GM23248 (cell line): Measurements from ENCODE around the gene BASP1. TPM values are rescaled to one million over a fixed set of nuclear protein-coding genes. Genes with fewer than 3 reads are reported as not detected.
"Not testable (repeated sequence)": the region's sequence is repeated elsewhere in the genome, so short reads cannot be mapped to it uniquely, and the experiment has no call there.

Source experiments
- DNase-seq: peaks from one replicate; pipeline ENCODE4 v3.0.0-alpha.2; 2015
- H2AFZ ChIP-seq: fragments of 200-600 bp; sonication (generic); 2 replicates; pipeline ENCODE4 v1.6.1; 2016; ENCODE audit warnings: antibody characterized with exemption
- H3F3A ChIP-seq: fragments of 200-600 bp; sonication (generic); 2 replicates; pipeline ENCODE4 v1.6.1; 2016; ENCODE audit warnings: mild to moderate bottlenecking, antibody characterized with exemption, mixed run types; ENCODE audit not compliant: insufficient read depth
- H3K27ac ChIP-seq: fragments of 200-600 bp; sonication (generic); 2 replicates; pipeline ENCODE4 v1.5.1; 2016; ENCODE audit warnings: mild to moderate bottlenecking
- H3K27me3 ChIP-seq: fragments of 200-600 bp; sonication (generic); replicated peaks from 2 replicates; pipeline ENCODE4 v1.6.1; 2016; ENCODE audit warnings: mild to moderate bottlenecking; ENCODE audit not compliant: insufficient read depth
- H3K36me3 ChIP-seq: fragments of 200-600 bp; sonication (generic); 2 replicates; pipeline ENCODE4 v1.6.1; 2016; ENCODE audit warnings: low read depth, mild to moderate bottlenecking
- H3K4me1 ChIP-seq: fragments of 200-600 bp; sonication (generic); 2 replicates; pipeline ENCODE4 v1.6.1; 2016; ENCODE audit warnings: mild to moderate bottlenecking; ENCODE audit not compliant: insufficient read depth
- H3K4me2 ChIP-seq: fragments of 200-600 bp; sonication (generic); one replicate; pipeline ENCODE4 v1.6.1; 2016; ENCODE audit warnings: mild to moderate bottlenecking; ENCODE audit not compliant: unreplicated experiment
- H3K4me3 ChIP-seq: fragments of 200-600 bp; sonication (generic); 2 replicates; pipeline ENCODE4 v1.5.1; 2016; ENCODE audit warnings: mild to moderate bottlenecking
- H3K79me2 ChIP-seq: fragments of 200-600 bp; sonication (generic); 2 replicates; pipeline ENCODE4 v1.6.1; 2016; ENCODE audit warnings: mild to moderate bottlenecking; ENCODE audit not compliant: insufficient read depth
- H3K9ac ChIP-seq: fragments of 200-600 bp; sonication (generic); 2 replicates; pipeline ENCODE4 v1.6.1; 2016; ENCODE audit warnings: mild to moderate bottlenecking
- H3K9me2 ChIP-seq: fragments of 200-600 bp; sonication (generic); 2 replicates; pipeline ENCODE4 v1.6.1; 2016; ENCODE audit warnings: mixed run types, mild to moderate bottlenecking, moderate library complexity; ENCODE audit not compliant: insufficient read depth
- H3K9me3 ChIP-seq: fragments of 200-600 bp; sonication (generic); one replicate; pipeline ENCODE4 v1.6.1; 2017; ENCODE audit warnings: low read depth
- H4K20me1 ChIP-seq: fragments of 200-600 bp; sonication (generic); 2 replicates; pipeline ENCODE4 v1.6.0; 2016; ENCODE audit not compliant: insufficient read depth
- EZH2 ChIP-seq: fragments of 200-600 bp; sonication (generic); IDR thresholded peaks from 2 replicates; pipeline ENCODE4 v1.6.1; 2018; ENCODE audit warnings: antibody characterized with exemption, mild to moderate bottlenecking; ENCODE audit not compliant: insufficient read depth, poor library complexity, severe bottlenecking
- EZH2phosphoT487 ChIP-seq: fragments of 200-600 bp; sonication (generic); IDR thresholded peaks from 2 replicates; pipeline ENCODE4 v1.6.1; 2018; ENCODE audit warnings: antibody characterized with exemption, moderate library complexity, mild to moderate bottlenecking, low read depth; ENCODE audit not compliant: insufficient read depth
- WGBS, 2 experiments: methylation state at CpG; one replicate each; pipeline ENCODE4 v1.1.6; 2015 to 2017; ENCODE audit warnings: low lambda C conversion rate in 2 of 2, low coverage in 1 of 2; ENCODE audit errors: missing lambda C conversion rate in 2 of 2; 5-methylcytosine and 5-hydroxymethylcytosine counted together
- in situ Hi-C: fragments of 300-500 bp; cut with MboI; formaldehyde crosslinking; loops from 2 replicates; pipeline ENCODE4 v1.15.0; 2020
- polyA plus RNA-seq: library from polyadenylated mRNA; unstranded; fragments of >200 nt; fragmentation: Nextera tagmentation; extraction: Ambion mirVana; gene quantifications from 2 replicates; pipeline ENCODE4 v1.2.1, GENCODE V29; 2016
- total RNA-seq: library from RNA; depleted of rRNA; stranded (reverse); fragments of >200 nt; shearing (Covaris generic); gene quantifications from 2 replicates; pipeline ENCODE4 v1.2.3, GENCODE V29; 2014

Gene BASP1
- total and polyA plus RNA-seq, 2 experiments from 2014 or later, result 58.4 to 121 TPM

- H3F3A ChIP-seq, result no peaks in the 10 kb centered on the region
- no peaks in the 10 kb centered on the region for H3K36me3 ChIP-seq
- H3K4me1 ChIP-seq, result peaks cover 23% of the 10 kb centered on the region
- peak; percentile 60 for DNase-seq
- no peaks in the 10 kb centered on the region for H4K20me1 ChIP-seq
- in situ Hi-C loops, result no loop called here
- no peak overlapping the region for H3K4me3 ChIP-seq
- H3K79me2 ChIP-seq, result no peaks in the 10 kb centered on the region
- 70 to 71% methylated on average over 14 of the region's 14 CpGs for WGBS, 2 experiments
- H3K9me2 ChIP-seq, result no peaks in the 10 kb centered on the region
- H2AFZ ChIP-seq, result no peak overlapping the region
- TF ChIP-seq EZH2phosphoT487, result no peak
- no peak for TF ChIP-seq EZH2
- H3K9ac ChIP-seq, result no peak overlapping the region
- no peak overlapping the region for H3K27ac ChIP-seq
- H3K4me2 ChIP-seq, result peak overlapping the region; percentile 25
- H3K9me3 ChIP-seq, result no peaks in the 10 kb centered on the region
- no peaks in the 10 kb centered on the region for H3K27me3 ChIP-seq
These were observed 88.7 kb downstream of the BASP1 start for GRCh38 chr5:17305964-17306725.

- Histone ChIP-seq H3K27ac (no peak overlapping the region), H3K9me3 (no peaks in the 10 kb centered on the region), H2AFZ (no peak overlapping the region), H3K27me3 (no peaks in the 10 kb centered on the region), H3F3A (no peaks in the 10 kb centered on the region), H3K9ac (no peak overlapping the region), H3K36me3 (no peaks in the 10 kb centered on the region), H3K79me2 (no peaks in the 10 kb centered on the region), H3K4me3 (no peak overlapping the region), H3K9me2 (no peaks in the 10 kb centered on the region), H3K4me2 (no peak overlapping the region), H3K4me1 (peaks cover 23% of the 10 kb centered on the region), H4K20me1 (no peaks in the 10 kb centered on the region)
- in situ Hi-C loops, result no loop called here
- WGBS, 2 experiments, result 86 to 92% methylated on average over 14 of the region's 14 CpGs
- DNase-seq, result no peak
- TF ChIP-seq EZH2 (no peak), EZH2phosphoT487 (no peak)
These were observed 89.3 kb downstream of the BASP1 start for GRCh38 chr5:17306726-17307091.

- H3K36me3 ChIP-seq, in situ Hi-C loops, H3K27me3 ChIP-seq, H3K9me2 ChIP-seq, H4K20me1 ChIP-seq, DNase-seq, H3K4me3 ChIP-seq, H2AFZ ChIP-seq, H3K79me2 ChIP-seq, H3K4me2 ChIP-seq, H3K9me3 ChIP-seq, H3F3A ChIP-seq, H3K9ac ChIP-seq, H3K27ac ChIP-seq: not testable (repeated sequence)
- H3K4me1 ChIP-seq, result peaks cover 16% of the 10 kb centered on the region
- 81 to 94% methylated on average over 4 of the region's 4 CpGs for WGBS, 2 experiments
These were observed 90.0 kb downstream of the BASP1 start for GRCh38 chr5:17307440-17307839.

GRCh38 chr5:17308326-17309065, 91.1 kb downstream of the BASP1 start:
- 89 to 90% methylated on average over 9 of the region's 9 CpGs for WGBS, 2 experiments
- Histone ChIP-seq H3K9ac (no peak overlapping the region), H2AFZ (no peak overlapping the region), H4K20me1 (no peaks in the 10 kb centered on the region), H3K79me2 (no peaks in the 10 kb centered on the region), H3K4me2 (no peak overlapping the region), H3F3A (no peaks in the 10 kb centered on the region), H3K27ac (no peak overlapping the region), H3K36me3 (no peaks in the 10 kb centered on the region), H3K4me1 (peaks cover 11% of the 10 kb centered on the region), H3K9me2 (no peaks in the 10 kb centered on the region), H3K4me3 (no peak overlapping the region), H3K27me3 (no peaks in the 10 kb centered on the region), H3K9me3 (no peaks in the 10 kb centered on the region)
- in situ Hi-C loops, result no loop called here
- TF ChIP-seq EZH2phosphoT487 (no peak), EZH2 (no peak)
- peak; percentile 13 for DNase-seq
